NCI-H2107 treated with DMSO at 0.1 percent for 48 hours (cell line): ENCODE results near the gene ATP9B.

ENCODE experiments used
- DNase-seq: peaks from one replicate; lab custom pipeline; 2025; ENCODE audit not compliant: unreplicated experiment; lab: John Stamatoyannopoulos, UW

The ATP9B gene

GRCh38 chr18:79404567-79404910 is 335.3 kb downstream of the ATP9B start:
- DNase-seq = no peak

- no peak for DNase-seq
Observed at GRCh38 chr18:79405019-79405780, 336.0 kb downstream of the ATP9B start.

- no peak for DNase-seq
Observed at GRCh38 chr18:79405781-79406575, 336.8 kb downstream of the ATP9B start.

- DNase-seq = no peak
Observed at GRCh38 chr18:79406708-79407107, 337.5 kb downstream of the ATP9B start.

GRCh38 chr18:79409313-79409712 is 340.1 kb downstream of the ATP9B start:
- no peak for DNase-seq

- no peak for DNase-seq
Observed at GRCh38 chr18:79410171-79410641, 341.0 kb downstream of the ATP9B start.

- DNase-seq = no peak
Observed at GRCh38 chr18:79410731-79411613, 341.8 kb downstream of the ATP9B start.

GRCh38 chr18:79411614-79412526 is 342.7 kb downstream of the ATP9B start:
- no peak for DNase-seq

GRCh38 chr18:79413025-79413424 is 343.8 kb downstream of the ATP9B start:
- DNase-seq = no peak

- DNase-seq = no peak
Observed at GRCh38 chr18:79413426-79413825, 344.2 kb downstream of the ATP9B start.

- no peak for DNase-seq
Observed at GRCh38 chr18:79413901-79414300, 344.7 kb downstream of the ATP9B start.

GRCh38 chr18:79416022-79416676 is 347.0 kb downstream of the ATP9B start:
- no peak for DNase-seq

- no peak for DNase-seq
Observed at GRCh38 chr18:79416677-79417052, 347.5 kb downstream of the ATP9B start.

- no peak for DNase-seq
Observed at GRCh38 chr18:79418236-79418635, 349.0 kb downstream of the ATP9B start.

GRCh38 chr18:79418642-79419041 is 349.4 kb downstream of the ATP9B start:
- no peak for DNase-seq

- no peak for DNase-seq
Observed at GRCh38 chr18:79420033-79420745, 351.0 kb downstream of the ATP9B start.

- no peak for DNase-seq
Observed at GRCh38 chr18:79421275-79421857, 352.2 kb downstream of the ATP9B start.

- no peak for DNase-seq
Observed at GRCh38 chr18:79422022-79422782, 353.0 kb downstream of the ATP9B start.
